ENCODE results near the gene HSF4. TPM values are rescaled to one million over a fixed set of nuclear protein-coding genes. Genes with fewer than 3 reads are reported as not detected.

HSF4 gene
- total RNA-seq, 1 donor from 2014 or later: 19.0 TPM

DNA sequence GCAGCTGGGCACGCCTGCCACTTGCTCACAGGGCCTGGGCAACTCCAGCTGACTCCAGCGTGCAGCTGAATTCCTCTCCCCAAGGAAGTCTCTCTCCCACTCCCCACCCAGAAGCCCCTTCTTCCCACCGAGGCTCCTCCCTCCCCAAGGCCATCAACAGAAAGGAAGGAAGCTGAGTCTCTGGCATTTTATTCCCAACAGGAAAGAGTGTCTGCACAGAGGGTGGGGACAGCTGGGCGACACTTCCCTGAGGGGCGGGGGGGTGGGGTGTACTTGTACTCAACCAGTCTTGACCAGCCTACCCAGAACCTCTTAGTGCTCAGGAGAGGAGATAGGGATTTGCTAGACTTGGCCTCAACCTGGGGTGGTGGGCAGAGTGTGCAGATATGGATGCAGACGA lies 25.5 kb downstream of the HSF4 start, which contains the start of gene EXOC3L1:
Gene EXOC3L1 (minus strand): TSS at position 96 of the 400 bp plus-strand sequence. CDS start 460 bp downstream, outside the sequence.
- no peaks in the 10 kb centered on the region for H3K27me3 Mint-ChIP-seq (ENCODE audit: low read depth)
- DNase-seq (ENCODE audit: low spot score): no peak
- peaks cover 6% of the 10 kb centered on the region for H3K36me3 Mint-ChIP-seq (ENCODE audit: low read depth)
- TF ChIP-seq, protein P1, sequence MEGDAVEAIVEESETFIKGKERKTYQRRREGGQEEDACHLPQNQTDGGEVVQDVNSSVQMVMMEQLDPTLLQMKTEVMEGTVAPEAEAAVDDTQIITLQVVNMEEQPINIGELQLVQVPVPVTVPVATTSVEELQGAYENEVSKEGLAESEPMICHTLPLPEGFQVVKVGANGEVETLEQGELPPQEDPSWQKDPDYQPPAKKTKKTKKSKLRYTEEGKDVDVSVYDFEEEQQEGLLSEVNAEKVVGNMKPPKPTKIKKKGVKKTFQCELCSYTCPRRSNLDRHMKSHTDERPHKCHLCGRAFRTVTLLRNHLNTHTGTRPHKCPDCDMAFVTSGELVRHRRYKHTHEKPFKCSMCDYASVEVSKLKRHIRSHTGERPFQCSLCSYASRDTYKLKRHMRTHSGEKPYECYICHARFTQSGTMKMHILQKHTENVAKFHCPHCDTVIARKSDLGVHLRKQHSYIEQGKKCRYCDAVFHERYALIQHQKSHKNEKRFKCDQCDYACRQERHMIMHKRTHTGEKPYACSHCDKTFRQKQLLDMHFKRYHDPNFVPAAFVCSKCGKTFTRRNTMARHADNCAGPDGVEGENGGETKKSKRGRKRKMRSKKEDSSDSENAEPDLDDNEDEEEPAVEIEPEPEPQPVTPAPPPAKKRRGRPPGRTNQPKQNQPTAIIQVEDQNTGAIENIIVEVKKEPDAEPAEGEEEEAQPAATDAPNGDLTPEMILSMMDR (IDR thresholded peaks at IDR 0.05): no peak
- H3K4me1 Mint-ChIP-seq (ENCODE audit: low read depth): peaks cover 35% of the 10 kb centered on the region
- H3K4me3 Mint-ChIP-seq (ENCODE audit: unreplicated experiment): no peak within 1 kb of the TSS
- no peak within 1 kb of the TSS for H3K27ac Mint-ChIP-seq (ENCODE audit: unreplicated experiment)
- H3K9me3 Mint-ChIP-seq (ENCODE audit: low read depth): no peaks in the 10 kb centered on the region

GRCh38 chr16:67190448-67191399 lies 26.2 kb downstream of the HSF4 start:
- H3K4me1 Mint-ChIP-seq (ENCODE audit: low read depth): peaks cover 28% of the 10 kb centered on the region
- H3K27ac Mint-ChIP-seq (ENCODE audit: unreplicated experiment): no peak overlapping the region
- TF ChIP-seq, protein P1 (IDR thresholded peaks at IDR 0.05): no peak
- no peak for DNase-seq (ENCODE audit: low spot score)
- no peaks in the 10 kb centered on the region for H3K27me3 Mint-ChIP-seq (ENCODE audit: low read depth)
- no peaks in the 10 kb centered on the region for H3K9me3 Mint-ChIP-seq (ENCODE audit: low read depth)
- H3K36me3 Mint-ChIP-seq (ENCODE audit: low read depth): peaks cover 8% of the 10 kb centered on the region
- no peak overlapping the region for H3K4me3 Mint-ChIP-seq (ENCODE audit: unreplicated experiment)

- H3K9me3 Mint-ChIP-seq (ENCODE audit: low read depth): no peaks in the 10 kb centered on the region
- DNase-seq (ENCODE audit: low spot score): no peak
- H3K27ac Mint-ChIP-seq (ENCODE audit: unreplicated experiment): peak overlapping the region; percentile 68
- no peaks in the 10 kb centered on the region for H3K27me3 Mint-ChIP-seq (ENCODE audit: low read depth)
- peaks cover 15% of the 10 kb centered on the region for H3K36me3 Mint-ChIP-seq (ENCODE audit: low read depth)
- peak overlapping the region; percentile 87 for H3K4me3 Mint-ChIP-seq (ENCODE audit: unreplicated experiment)
- H3K4me1 Mint-ChIP-seq (ENCODE audit: low read depth): peaks cover 28% of the 10 kb centered on the region
- TF ChIP-seq, protein P1 (IDR thresholded peaks at IDR 0.05): no peak
Measured at GRCh38 chr16:67191411-67191994, 27.0 kb downstream of the HSF4 start.

DNA sequence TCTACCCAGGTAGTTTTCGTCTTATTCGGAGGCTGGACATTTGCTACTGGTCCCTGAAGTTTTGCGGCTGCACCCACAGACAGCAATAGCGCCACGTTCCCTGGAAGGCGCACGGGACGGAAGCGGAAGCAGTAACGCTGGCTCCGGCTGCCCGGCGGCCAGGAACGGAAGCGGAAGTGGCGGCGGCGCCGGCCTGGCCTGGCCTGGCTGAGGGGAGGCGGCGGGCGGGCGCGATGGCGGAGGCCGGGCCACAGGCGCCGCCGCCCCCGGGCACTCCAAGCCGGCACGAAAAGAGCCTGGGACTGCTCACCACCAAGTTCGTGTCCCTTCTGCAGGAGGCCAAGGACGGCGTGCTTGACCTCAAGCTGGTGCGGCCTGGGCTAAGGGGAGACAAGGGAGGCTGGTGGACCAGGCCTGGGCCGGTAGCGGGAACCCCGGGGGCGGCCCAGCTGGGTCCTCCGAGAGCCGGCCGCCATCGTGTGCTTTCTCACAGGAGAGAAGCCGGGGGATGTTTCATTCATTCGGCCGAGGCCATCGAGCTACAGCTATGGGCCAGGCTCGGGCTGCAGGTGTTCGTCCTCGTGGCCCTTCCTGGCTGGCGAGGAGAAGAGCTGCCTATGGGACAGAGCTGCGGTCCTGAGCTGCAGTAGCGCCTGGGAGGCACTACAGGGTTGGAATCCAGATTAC lies 27.6 kb downstream of the HSF4 start, which contains the start of gene E2F4:
Gene E2F4 (plus strand): TSS at position 161 of the 687 bp plus-strand sequence. CDS start 73 bp downstream, at position 234.
- DNase-seq (ENCODE audit: low spot score): no peak
- H3K4me1 Mint-ChIP-seq (ENCODE audit: low read depth): peaks cover 32% of the 10 kb centered on the region
- peaks cover 21% of the 10 kb centered on the region for H3K36me3 Mint-ChIP-seq (ENCODE audit: low read depth)
- H3K27ac Mint-ChIP-seq (ENCODE audit: unreplicated experiment): peak within 1 kb of the TSS; percentile 79
- H3K4me3 Mint-ChIP-seq (ENCODE audit: unreplicated experiment): peak within 1 kb of the TSS; percentile 87
- TF ChIP-seq, protein P1 (IDR thresholded peaks at IDR 0.05): no peak
- H3K27me3 Mint-ChIP-seq (ENCODE audit: low read depth): no peaks in the 10 kb centered on the region
- no peaks in the 10 kb centered on the region for H3K9me3 Mint-ChIP-seq (ENCODE audit: low read depth)
